AG10803 (cell line): ENCODE data around the gene FLNB.

Source experiments
- DNase-seq: peaks from one replicate; pipeline ENCODE4 v3.0.0; 2010; ENCODE audit warnings: low read depth
- H3K4me3 ChIP-seq: 2 replicates; pipeline ENCODE4 v1.5.1; 2011; ENCODE audit warnings: mild to moderate bottlenecking, low read length, control low read depth
- CTCF ChIP-seq: conservative IDR thresholded peaks from 2 replicates; pipeline ENCODE4 v1.5.1; 2011; ENCODE audit warnings: mild to moderate bottlenecking, low read length, control low read depth, inconsistent platforms

Gene FLNB

DNA sequence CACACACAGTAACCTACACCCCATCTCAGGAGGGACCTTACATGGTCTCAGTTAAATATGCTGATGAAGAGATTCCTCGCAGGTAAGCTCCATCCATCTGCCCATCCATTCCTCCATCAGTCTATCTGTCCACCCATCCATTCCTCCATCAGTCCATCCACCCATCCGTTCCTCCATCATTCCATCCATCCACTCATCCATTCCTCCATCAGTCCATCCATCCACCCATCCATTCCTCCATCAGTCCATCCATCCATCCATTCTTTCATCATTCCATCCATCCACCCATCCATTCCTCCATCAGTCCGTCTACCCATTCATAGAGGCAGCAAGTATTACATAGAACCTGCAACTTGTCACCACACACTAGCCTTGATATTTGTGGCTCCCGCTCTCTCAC, 124.6 kb downstream of the FLNB start:
- H3K4me3 ChIP-seq = no peak overlapping the region
- DNase-seq = no peak
- no peak for TF ChIP-seq CTCF

GRCh38 chr3:58134468-58134867, 126.2 kb downstream of the FLNB start:
- no peak overlapping the region for H3K4me3 ChIP-seq
- no peak for DNase-seq
- no peak for TF ChIP-seq CTCF

DNA sequence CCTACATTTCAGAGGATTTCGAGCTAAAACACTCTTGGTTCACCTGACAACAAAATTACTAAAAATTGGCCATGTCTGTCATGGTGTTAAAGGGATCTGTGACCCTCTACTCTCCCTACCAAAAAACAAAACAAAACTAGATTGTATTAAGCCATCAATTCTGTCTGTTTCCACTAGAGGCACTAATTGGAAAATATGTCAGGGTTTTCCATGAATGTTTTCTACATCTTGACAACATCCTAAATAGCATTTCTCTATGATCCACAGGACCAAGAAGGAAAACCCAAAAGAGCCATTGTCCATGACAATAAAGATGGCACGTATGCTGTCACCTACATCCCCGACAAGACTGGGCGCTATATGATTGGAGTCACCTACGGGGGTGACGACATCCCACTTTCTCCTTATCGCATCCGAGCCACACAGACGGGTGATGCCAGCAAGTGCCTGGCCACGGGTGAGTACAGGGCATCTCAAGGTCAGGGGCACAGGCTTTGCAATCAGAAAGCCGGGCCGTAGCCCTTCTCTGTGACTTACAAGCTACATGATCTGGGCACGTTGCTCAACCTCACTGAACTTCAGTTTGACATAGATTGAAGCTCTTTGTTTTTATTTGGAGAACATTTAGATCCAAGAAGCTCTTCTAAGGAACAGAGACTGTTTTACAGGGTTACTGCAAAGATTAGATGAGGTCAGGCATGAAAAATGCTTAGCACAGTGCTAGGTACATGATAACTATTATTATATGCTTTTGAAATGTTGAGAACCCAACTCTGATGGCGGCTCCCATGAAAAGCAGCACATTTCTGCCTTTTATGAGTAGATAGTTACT, 127.7 kb downstream of the FLNB start:
- no peak overlapping the region for H3K4me3 ChIP-seq
- peak; percentile 51 for TF ChIP-seq CTCF
- DNase-seq = no peak

DNA sequence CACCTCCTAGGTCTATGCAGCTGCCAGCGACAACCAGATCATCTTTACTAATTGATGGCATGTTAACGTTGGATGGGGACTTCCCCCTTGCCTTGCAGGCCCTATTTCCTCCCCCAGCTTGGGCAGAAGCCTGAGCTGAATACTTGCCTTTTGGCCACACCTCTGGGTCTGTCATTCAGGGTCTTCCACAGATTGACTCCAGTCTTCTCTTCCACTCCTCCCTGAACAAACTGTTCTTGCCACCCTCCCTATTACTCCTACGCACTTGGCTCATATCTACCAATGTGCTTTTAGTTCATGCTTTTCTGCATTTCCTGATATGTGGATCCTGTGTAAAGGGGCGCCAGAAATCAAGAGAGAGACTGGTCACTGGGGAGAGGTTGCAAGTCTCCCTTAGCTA, 129.1 kb downstream of the FLNB start:
- no peak for TF ChIP-seq CTCF
- H3K4me3 ChIP-seq = no peak overlapping the region
- no peak for DNase-seq

DNA sequence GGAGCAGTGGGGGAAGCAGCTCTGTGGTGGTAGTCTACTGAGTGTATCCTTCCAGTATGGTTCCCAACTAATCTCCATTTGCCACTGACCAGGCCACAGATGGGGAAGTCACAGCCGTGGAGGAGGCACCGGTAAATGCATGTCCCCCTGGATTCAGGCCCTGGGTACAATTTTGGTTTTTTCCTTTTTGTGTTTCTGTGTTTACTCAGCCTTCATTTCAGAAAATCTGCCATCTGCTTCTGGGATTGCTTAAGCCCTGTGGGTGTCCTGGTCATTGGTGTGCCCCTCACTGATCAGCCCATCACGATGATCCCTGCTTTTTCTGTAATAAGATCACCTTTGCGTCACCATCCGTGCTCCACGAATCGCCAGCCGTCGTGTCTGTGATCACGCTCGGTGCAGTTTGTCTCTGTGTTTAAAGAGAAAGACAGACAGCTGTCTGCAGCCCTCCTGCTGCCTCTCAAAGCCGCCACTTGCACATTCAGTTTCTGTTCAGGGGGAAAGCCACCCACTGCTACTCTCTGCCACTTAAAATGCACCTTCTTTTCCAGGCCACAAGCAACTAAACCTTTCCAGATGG, 133.6 kb downstream of the FLNB start:
- no peak for DNase-seq
- no peak for TF ChIP-seq CTCF
- H3K4me3 ChIP-seq = no peak overlapping the region

DNA sequence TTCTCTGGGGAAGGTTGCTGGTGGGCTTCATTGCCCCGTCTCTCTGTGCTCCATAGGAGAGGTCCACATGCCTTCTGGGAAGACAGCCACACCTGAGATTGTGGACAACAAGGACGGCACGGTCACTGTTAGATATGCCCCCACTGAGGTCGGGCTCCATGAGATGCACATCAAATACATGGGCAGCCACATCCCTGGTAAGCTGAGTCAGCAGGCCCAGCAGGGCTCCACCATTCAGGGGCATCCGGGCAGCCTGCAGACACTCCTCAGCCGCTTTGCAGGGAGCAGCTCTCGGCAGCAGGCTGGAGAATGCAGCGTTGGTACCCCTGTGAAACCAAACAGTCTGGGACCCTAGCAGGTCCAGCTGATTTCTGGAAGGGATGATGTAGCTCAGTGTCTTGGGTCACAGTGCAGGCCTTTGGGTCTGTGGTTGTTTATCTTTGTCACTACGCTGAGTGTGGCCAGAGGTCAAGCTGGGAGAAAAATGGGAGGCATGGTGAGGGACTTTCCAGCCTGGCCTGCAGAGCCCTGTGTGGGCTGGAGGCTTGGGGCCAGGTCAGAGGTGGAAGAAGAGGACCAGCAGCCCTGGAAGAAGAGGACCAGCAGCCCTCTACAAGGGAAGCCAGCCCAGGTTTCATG, 135.3 kb downstream of the FLNB start:
- TF ChIP-seq CTCF = no peak
- DNase-seq = no peak
- no peak overlapping the region for H3K4me3 ChIP-seq
